ENCODE results near the gene TRAF6.

The TRAF6 gene

GRCh38 chr11:36480833-36481232 is 29.2 kb downstream of the TRAF6 start:
- TF ChIP-seq ZBTB7A (IDR thresholded peaks at IDR 0.05; ENCODE audit: low read depth) = no peak
- no peak for TF ChIP-seq EP300 (IDR thresholded peaks at IDR 0.05; ENCODE audit: borderline replicate concordance)
- TF ChIP-seq FOXM1 (IDR thresholded peaks at IDR 0.05; ENCODE audit: borderline replicate concordance, low read depth) = no peak
- no peak for TF ChIP-seq TAF1 (IDR thresholded peaks at IDR 0.05; ENCODE audit: low read depth)
- TF ChIP-seq YY1 (IDR thresholded peaks at IDR 0.05; ENCODE audit: low read depth) = no peak
- TF ChIP-seq TCF12 (IDR thresholded peaks at IDR 0.05; ENCODE audit: low read depth) = no peak
- TF ChIP-seq RAD21 (IDR thresholded peaks at IDR 0.05; ENCODE audit: low read depth) = no peak
- no peak for TF ChIP-seq NFIC (IDR thresholded peaks at IDR 0.05)
- TF ChIP-seq CREB1 (IDR thresholded peaks at IDR 0.05; ENCODE audit: low read depth) = no peak
- no peak for TF ChIP-seq EGR1 (IDR thresholded peaks at IDR 0.05)
- TF ChIP-seq REST (IDR thresholded peaks at IDR 0.05; ENCODE audit: low read depth) = no peak
- TF ChIP-seq USF1 (IDR thresholded peaks at IDR 0.05) = no peak
- TF ChIP-seq TEAD4 (IDR thresholded peaks at IDR 0.05) = no peak
- TF ChIP-seq MAX (IDR thresholded peaks at IDR 0.05) = no peak

- TF ChIP-seq RAD21 (IDR thresholded peaks at IDR 0.05; ENCODE audit: low read depth) (peak; percentile 83), TEAD4 (IDR thresholded peaks at IDR 0.05) (no peak)
Measured at GRCh38 chr11:36478700-36479329, 31.3 kb downstream of the TRAF6 start.

- TF ChIP-seq TCF12 (IDR thresholded peaks at IDR 0.05; ENCODE audit: low read depth) (no peak), CEBPB (IDR thresholded peaks at IDR 0.05) (no peak), EP300 (IDR thresholded peaks at IDR 0.05; ENCODE audit: borderline replicate concordance) (no peak), MAX (IDR thresholded peaks at IDR 0.05) (no peak), NFIC (IDR thresholded peaks at IDR 0.05) (no peak), USF1 (IDR thresholded peaks at IDR 0.05) (no peak), CREB1 (IDR thresholded peaks at IDR 0.05; ENCODE audit: low read depth) (no peak), REST (IDR thresholded peaks at IDR 0.05; ENCODE audit: low read depth) (no peak), EGR1 (IDR thresholded peaks at IDR 0.05) (no peak), YY1 (IDR thresholded peaks at IDR 0.05; ENCODE audit: low read depth) (no peak)
Measured at GRCh38 chr11:36475192-36475591, 34.9 kb downstream of the TRAF6 start.

- TF ChIP-seq TAF1 (IDR thresholded peaks at IDR 0.05; ENCODE audit: low read depth) = no peak
- no peak for TF ChIP-seq TCF12 (IDR thresholded peaks at IDR 0.05; ENCODE audit: low read depth)
- no peak for TF ChIP-seq YY1 (IDR thresholded peaks at IDR 0.05; ENCODE audit: low read depth)
- TF ChIP-seq ZBTB7A (IDR thresholded peaks at IDR 0.05; ENCODE audit: low read depth) = no peak
- TF ChIP-seq FOXM1 (IDR thresholded peaks at IDR 0.05; ENCODE audit: borderline replicate concordance, low read depth) = no peak
- TF ChIP-seq RAD21 (IDR thresholded peaks at IDR 0.05; ENCODE audit: low read depth) = no peak
Measured at GRCh38 chr11:36471577-36471976, 38.5 kb downstream of the TRAF6 start.

- no peak for TF ChIP-seq TCF12 (IDR thresholded peaks at IDR 0.05; ENCODE audit: low read depth)
- TF ChIP-seq RAD21 (IDR thresholded peaks at IDR 0.05; ENCODE audit: low read depth) = no peak
- no peak for TF ChIP-seq MAX (IDR thresholded peaks at IDR 0.05)
- no peak for TF ChIP-seq NFIC (IDR thresholded peaks at IDR 0.05)
- no peak for TF ChIP-seq CEBPB (IDR thresholded peaks at IDR 0.05)
Measured at GRCh38 chr11:36469881-36470802, 39.9 kb downstream of the TRAF6 start.

- TF ChIP-seq RAD21 (IDR thresholded peaks at IDR 0.05; ENCODE audit: low read depth) (peak; percentile 11; the same call in 1 of the 2 replicates), TAF1 (IDR thresholded peaks at IDR 0.05; ENCODE audit: low read depth) (no peak)
Measured at GRCh38 chr11:36469063-36469462, 41.0 kb downstream of the TRAF6 start.
